ENCODE results near the gene TCP1. TPM values are rescaled to one million over a fixed set of nuclear protein-coding genes. Genes with fewer than 3 reads are reported as not detected.
A peak's percentile ranks its signal among the peaks of the same experiment; 100 is the strongest.
"Not testable (repeated sequence)": the region's sequence is repeated elsewhere in the genome, so short reads cannot be mapped to it uniquely, and the experiment has no call there.

The TCP1 gene
- total RNA-seq, 2 experiments from 2014 or later: 212 to 216 TPM

- ChIA-PET POLR2A (interaction anchor here (3.4 kb wide), 1 partner anchor 28 kb away, joined by 37 read pairs; the partner anchor contains the start of genes MRPL18 and TCP1), CTCF (no interaction called here)
- H3K9me3 Mint-ChIP-seq: no peaks in the 10 kb centered on the region
- Histone ChIP-seq H3K27ac (ENCODE audit: low read depth in 1 of 2, low read length in 2 of 2) (no peak overlapping the region), H3K36me3 (ENCODE audit: insufficient read depth, low read length) (no peaks in the 10 kb centered on the region), H3K27me3 (ENCODE audit: control insufficient read depth in 1 of 2, insufficient read depth in 2 of 2, low read length in 2 of 2) (no peaks in the 10 kb centered on the region), H3K4me1 (ENCODE audit: insufficient read depth, low read length) (peaks cover 24% of the 10 kb centered on the region), H3K9me3 (ENCODE audit: control insufficient read depth in 1 of 2, insufficient read depth in 1 of 2, low read length in 2 of 2) (no peaks in the 10 kb centered on the region), H3K4me3 (ENCODE audit: low read length) (no peak overlapping the region)
- no peak overlapping the region for H3K27ac Mint-ChIP-seq
- H3K36me3 Mint-ChIP-seq (ENCODE audit: low read depth): no peaks in the 10 kb centered on the region
- no peak for TF ChIP-seq CTCF (IDR thresholded peaks at IDR 0.05)
- DNase-seq (peak in 1 of 14 experiments; percentile 21), ATAC-seq (ENCODE audit: poor library complexity) (no peak)
- no peaks in the 10 kb centered on the region for H3K27me3 Mint-ChIP-seq
- H3K4me1 Mint-ChIP-seq (ENCODE audit: low read depth): peaks cover 30% of the 10 kb centered on the region
- intact Hi-C loops (cut with DNase I, micrococcal nuclease): no loop called here
- H3K4me3 Mint-ChIP-seq: no peak overlapping the region
Observed at GRCh38 chr6:159817951-159818739, 28.7 kb upstream of the TCP1 start.

- intact Hi-C loops (cut with DNase I, micrococcal nuclease); H3K9me3 ChIP-seq (ENCODE audit: control insufficient read depth in 1 of 2, insufficient read depth in 1 of 2, low read length in 2 of 2); H3K27ac ChIP-seq (ENCODE audit: low read depth in 1 of 2, low read length in 2 of 2); DNase-seq; H3K9me3 Mint-ChIP-seq; ATAC-seq (ENCODE audit: poor library complexity); H3K36me3 ChIP-seq (ENCODE audit: insufficient read depth, low read length); H3K4me3 Mint-ChIP-seq; CTCF ChIA-PET; H3K27me3 Mint-ChIP-seq; H3K27me3 ChIP-seq (ENCODE audit: control insufficient read depth in 1 of 2, insufficient read depth in 2 of 2, low read length in 2 of 2); H3K4me3 ChIP-seq (ENCODE audit: low read length); H3K27ac Mint-ChIP-seq; POLR2A ChIA-PET; H3K36me3 Mint-ChIP-seq (ENCODE audit: low read depth): not testable (repeated sequence)
- H3K4me1 Mint-ChIP-seq (ENCODE audit: low read depth): peaks cover 24% of the 10 kb centered on the region
- peaks cover 24% of the 10 kb centered on the region for H3K4me1 ChIP-seq (ENCODE audit: insufficient read depth, low read length)
Observed at GRCh38 chr6:159816775-159817174, 27.4 kb upstream of the TCP1 start.

GRCh38 chr6:159815410-159815809, 26.0 kb upstream of the TCP1 start:
- Mint-ChIP-seq H3K27me3 (no peaks in the 10 kb centered on the region), H3K9me3 (no peaks in the 10 kb centered on the region), H3K4me3 (no peak overlapping the region), H3K36me3 (ENCODE audit: low read depth) (no peaks in the 10 kb centered on the region), H3K4me1 (ENCODE audit: low read depth) (peaks cover 18% of the 10 kb centered on the region), H3K27ac (no peak overlapping the region)
- CTCF ChIA-PET: no interaction called here
- H3K27me3 ChIP-seq (ENCODE audit: control insufficient read depth in 1 of 2, insufficient read depth in 2 of 2, low read length in 2 of 2): no peaks in the 10 kb centered on the region
- H3K4me3 ChIP-seq (ENCODE audit: low read length): no peak overlapping the region
- H3K9me3 ChIP-seq (ENCODE audit: control insufficient read depth in 1 of 2, insufficient read depth in 1 of 2, low read length in 2 of 2): no peaks in the 10 kb centered on the region
- peaks cover 16% of the 10 kb centered on the region for H3K4me1 ChIP-seq (ENCODE audit: insufficient read depth, low read length)
- DNase-seq (no peak), ATAC-seq (ENCODE audit: poor library complexity) (no peak)
- no peak for TF ChIP-seq CTCF (IDR thresholded peaks at IDR 0.05)
- intact Hi-C loops (cut with DNase I, micrococcal nuclease): no loop called here
- no peak overlapping the region for H3K27ac ChIP-seq (ENCODE audit: low read depth in 1 of 2, low read length in 2 of 2)
- H3K36me3 ChIP-seq (ENCODE audit: insufficient read depth, low read length): no peaks in the 10 kb centered on the region
- POLR2A ChIA-PET: no interaction called here

- H3K4me3 ChIP-seq (ENCODE audit: low read length): no peak overlapping the region
- intact Hi-C loops (cut with DNase I, micrococcal nuclease): no loop called here
- no peaks in the 10 kb centered on the region for H3K9me3 Mint-ChIP-seq
- no peaks in the 10 kb centered on the region for H3K36me3 ChIP-seq (ENCODE audit: insufficient read depth, low read length)
- no peak for ATAC-seq (ENCODE audit: poor library complexity)
- H3K9me3 ChIP-seq (ENCODE audit: control insufficient read depth in 1 of 2, insufficient read depth in 1 of 2, low read length in 2 of 2): no peaks in the 10 kb centered on the region
- H3K4me1 Mint-ChIP-seq (ENCODE audit: low read depth): peaks cover 1% of the 10 kb centered on the region
- ChIA-PET CTCF (no interaction called here), POLR2A (no interaction called here)
- no peak for TF ChIP-seq CTCF (IDR thresholded peaks at IDR 0.05)
- H3K4me3 Mint-ChIP-seq: no peak overlapping the region
- no peaks in the 10 kb centered on the region for H3K36me3 Mint-ChIP-seq (ENCODE audit: low read depth)
- no peak overlapping the region for H3K27ac ChIP-seq (ENCODE audit: low read depth in 1 of 2, low read length in 2 of 2)
- H3K4me1 ChIP-seq (ENCODE audit: insufficient read depth, low read length): no peaks in the 10 kb centered on the region
- DNase-seq: no peak
- H3K27me3 ChIP-seq (ENCODE audit: control insufficient read depth in 1 of 2, insufficient read depth in 2 of 2, low read length in 2 of 2): no peaks in the 10 kb centered on the region
- peak overlapping the region; percentile 28 for H3K27ac Mint-ChIP-seq
- H3K27me3 Mint-ChIP-seq: no peaks in the 10 kb centered on the region
Observed at GRCh38 chr6:159813781-159814180, 24.4 kb upstream of the TCP1 start.
